Measurements from ENCODE around the gene INSYN2B.

DNA sequence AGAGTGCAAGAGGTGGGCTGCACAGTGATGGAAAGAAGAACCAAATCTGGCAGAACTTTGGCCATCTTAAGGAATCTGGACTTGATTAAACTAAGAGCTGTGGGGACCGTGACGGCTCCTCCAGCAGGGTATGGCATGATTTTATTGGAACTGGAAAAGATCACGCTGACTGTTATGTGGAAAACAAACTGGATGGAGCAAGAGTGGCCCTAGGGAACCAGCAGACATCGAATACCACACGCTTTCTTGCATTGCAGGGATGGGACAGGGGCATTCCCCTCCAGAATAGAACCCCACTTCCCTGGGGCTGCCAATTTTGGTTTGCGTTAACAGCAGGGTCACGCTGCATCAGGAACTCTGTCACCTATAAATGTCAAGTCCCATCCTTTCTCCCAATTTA is 38.8 kb downstream of the INSYN2B start:
- TF ChIP-seq, protein P1, sequence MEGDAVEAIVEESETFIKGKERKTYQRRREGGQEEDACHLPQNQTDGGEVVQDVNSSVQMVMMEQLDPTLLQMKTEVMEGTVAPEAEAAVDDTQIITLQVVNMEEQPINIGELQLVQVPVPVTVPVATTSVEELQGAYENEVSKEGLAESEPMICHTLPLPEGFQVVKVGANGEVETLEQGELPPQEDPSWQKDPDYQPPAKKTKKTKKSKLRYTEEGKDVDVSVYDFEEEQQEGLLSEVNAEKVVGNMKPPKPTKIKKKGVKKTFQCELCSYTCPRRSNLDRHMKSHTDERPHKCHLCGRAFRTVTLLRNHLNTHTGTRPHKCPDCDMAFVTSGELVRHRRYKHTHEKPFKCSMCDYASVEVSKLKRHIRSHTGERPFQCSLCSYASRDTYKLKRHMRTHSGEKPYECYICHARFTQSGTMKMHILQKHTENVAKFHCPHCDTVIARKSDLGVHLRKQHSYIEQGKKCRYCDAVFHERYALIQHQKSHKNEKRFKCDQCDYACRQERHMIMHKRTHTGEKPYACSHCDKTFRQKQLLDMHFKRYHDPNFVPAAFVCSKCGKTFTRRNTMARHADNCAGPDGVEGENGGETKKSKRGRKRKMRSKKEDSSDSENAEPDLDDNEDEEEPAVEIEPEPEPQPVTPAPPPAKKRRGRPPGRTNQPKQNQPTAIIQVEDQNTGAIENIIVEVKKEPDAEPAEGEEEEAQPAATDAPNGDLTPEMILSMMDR (IDR thresholded peaks at IDR 0.05): no peak
- TF ChIP-seq POLR2A (IDR thresholded peaks at IDR 0.05): no peak

All from thyroid gland (tissue), 4 donors.